SK-N-MC (cell line): ENCODE results near the gene LRP1B.
"Not testable (repeated sequence)": the region's sequence is repeated elsewhere in the genome, so short reads cannot be mapped to it uniquely, and the experiment has no call there.

Source experiments
- EZH2 ChIP-seq: fragments of 200-600 bp; sonication (generic); IDR thresholded peaks from one replicate; pipeline ENCODE4 v1.6.1; 2017; ENCODE audit warnings: antibody characterized with exemption
- POLR2AphosphoS5 ChIP-seq: IDR thresholded peaks from 2 replicates; pipeline ENCODE4 v1.6.1; 2012; ENCODE audit warnings: mild to moderate bottlenecking, low read depth, low read length, borderline replicate concordance

DNA sequence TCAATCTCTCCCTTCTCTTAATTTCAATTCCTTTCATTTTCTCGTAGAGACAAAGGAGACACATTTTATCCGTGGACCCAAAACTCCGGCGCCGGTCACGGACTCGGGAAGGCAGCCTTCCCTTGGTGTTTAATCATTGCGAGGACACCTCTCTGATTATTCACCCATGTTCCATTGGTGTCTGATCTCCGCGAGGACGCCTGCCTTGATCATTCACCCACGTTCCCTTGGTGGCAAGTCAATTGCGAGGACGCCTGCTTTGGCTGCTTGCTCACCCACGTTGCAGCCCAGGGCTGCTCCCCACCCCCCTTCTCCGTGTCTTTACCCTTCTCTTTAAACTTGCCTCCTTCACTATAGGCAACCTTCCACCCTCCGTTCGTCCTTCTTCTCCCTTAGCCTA lies 1703.8 kb downstream of the LRP1B start:
- not testable (repeated sequence) for TF ChIP-seq EZH2, POLR2AphosphoS5
